ENCODE results near the gene PITPNM3. TPM values are rescaled to one million over a fixed set of nuclear protein-coding genes. Genes with fewer than 3 reads are reported as not detected.

Gene PITPNM3
- total RNA-seq, 2 donors from 2014 or later: 11.3 to 18.2 TPM

DNA sequence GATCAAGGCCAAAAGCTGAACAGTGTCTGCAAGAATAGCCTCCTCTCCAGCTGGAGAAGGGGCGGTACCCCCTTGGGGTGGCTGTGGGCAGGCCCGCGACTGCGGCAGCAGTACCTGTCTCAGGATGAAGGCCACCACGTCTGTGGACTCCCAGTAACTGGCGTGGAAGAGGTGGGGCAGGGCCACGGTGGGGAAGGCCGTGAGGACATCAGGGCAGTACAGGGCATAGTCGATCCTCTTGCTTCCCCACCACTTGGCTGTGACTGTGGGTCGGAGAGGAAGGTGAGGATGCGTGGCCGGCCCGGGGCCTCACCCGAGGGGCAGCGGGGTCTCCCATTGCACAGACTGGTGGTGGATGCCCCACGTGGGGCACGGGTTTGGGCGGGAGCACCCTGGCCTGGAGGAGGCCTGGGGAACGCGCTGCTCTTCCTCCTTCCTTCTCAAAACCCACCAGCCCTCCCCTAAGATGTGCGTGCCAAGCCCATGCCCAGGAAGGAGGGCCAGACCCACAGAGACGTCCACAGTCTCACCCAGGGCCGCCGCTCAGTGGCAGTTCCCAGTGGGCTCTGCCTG, 86.1 kb downstream of the PITPNM3 start:
- no peak overlapping the region for H3K9ac ChIP-seq (ENCODE audit: low read depth in 2 of 2, low read length in 2 of 2)
- H3K4me1 ChIP-seq: no peaks in the 10 kb centered on the region
- no peak overlapping the region for H3K27ac ChIP-seq
- intact Hi-C loops (cut with DNase I): loop anchor here (5.0 to 10.0 kb wide), 2 partner anchors 95 to 177 kb away; no protein-coding TSS in a partner anchor
- TF ChIP-seq, protein P1, sequence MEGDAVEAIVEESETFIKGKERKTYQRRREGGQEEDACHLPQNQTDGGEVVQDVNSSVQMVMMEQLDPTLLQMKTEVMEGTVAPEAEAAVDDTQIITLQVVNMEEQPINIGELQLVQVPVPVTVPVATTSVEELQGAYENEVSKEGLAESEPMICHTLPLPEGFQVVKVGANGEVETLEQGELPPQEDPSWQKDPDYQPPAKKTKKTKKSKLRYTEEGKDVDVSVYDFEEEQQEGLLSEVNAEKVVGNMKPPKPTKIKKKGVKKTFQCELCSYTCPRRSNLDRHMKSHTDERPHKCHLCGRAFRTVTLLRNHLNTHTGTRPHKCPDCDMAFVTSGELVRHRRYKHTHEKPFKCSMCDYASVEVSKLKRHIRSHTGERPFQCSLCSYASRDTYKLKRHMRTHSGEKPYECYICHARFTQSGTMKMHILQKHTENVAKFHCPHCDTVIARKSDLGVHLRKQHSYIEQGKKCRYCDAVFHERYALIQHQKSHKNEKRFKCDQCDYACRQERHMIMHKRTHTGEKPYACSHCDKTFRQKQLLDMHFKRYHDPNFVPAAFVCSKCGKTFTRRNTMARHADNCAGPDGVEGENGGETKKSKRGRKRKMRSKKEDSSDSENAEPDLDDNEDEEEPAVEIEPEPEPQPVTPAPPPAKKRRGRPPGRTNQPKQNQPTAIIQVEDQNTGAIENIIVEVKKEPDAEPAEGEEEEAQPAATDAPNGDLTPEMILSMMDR (IDR thresholded peaks at IDR 0.05): no peak
- H3K36me3 ChIP-seq: no peaks in the 10 kb centered on the region
- no peak for DNase-seq
- no peak overlapping the region for H3K4me3 ChIP-seq
- no peaks in the 10 kb centered on the region for H3K27me3 ChIP-seq
- no peaks in the 10 kb centered on the region for H3K9me3 ChIP-seq

DNA sequence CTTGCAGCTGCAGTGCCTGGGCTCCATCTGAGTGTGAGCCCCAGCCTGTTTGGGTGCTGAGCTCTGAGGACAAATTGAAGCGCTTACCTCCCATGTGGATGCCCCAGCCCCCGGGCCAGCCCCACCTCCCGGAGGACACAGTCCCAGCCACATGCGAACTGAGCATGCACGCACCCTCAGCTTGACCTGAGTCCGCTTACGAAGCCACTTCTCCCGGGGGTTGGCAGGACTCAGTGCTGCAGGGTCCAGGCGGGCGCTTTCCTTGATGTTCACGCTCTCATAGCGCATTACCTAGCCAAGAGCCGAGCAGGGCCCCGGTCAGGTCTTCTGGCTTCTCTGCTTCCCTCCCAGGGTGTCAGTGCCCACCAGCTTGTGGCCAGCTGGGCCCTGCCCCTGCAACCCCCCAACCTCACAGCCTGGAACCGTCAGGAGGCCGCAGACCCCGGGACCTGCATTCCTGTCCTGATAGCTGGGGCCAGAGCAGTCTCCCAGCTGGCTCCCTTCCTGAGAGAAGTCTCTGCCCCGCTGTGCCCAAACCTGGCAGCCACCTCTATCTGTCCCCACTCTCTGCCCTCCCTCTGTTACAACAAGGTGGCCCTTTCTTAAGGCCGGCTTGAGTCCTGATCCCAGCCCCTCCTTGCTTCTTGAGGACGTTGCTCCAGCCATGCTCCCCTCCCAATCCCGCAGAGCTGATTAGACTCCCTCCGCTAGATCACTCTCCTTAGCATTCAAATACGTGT, 88.1 kb downstream of the PITPNM3 start:
- Histone ChIP-seq H3K9ac (ENCODE audit: low read depth in 2 of 2, low read length in 2 of 2) (no peak overlapping the region), H3K9me3 (no peaks in the 10 kb centered on the region), H3K36me3 (no peaks in the 10 kb centered on the region), H3K27me3 (no peaks in the 10 kb centered on the region), H3K4me1 (no peaks in the 10 kb centered on the region), H3K4me3 (no peak overlapping the region), H3K27ac (no peak overlapping the region)
- intact Hi-C loops (cut with DNase I): no loop called here
- TF ChIP-seq, protein P1 (IDR thresholded peaks at IDR 0.05): no peak
- no peak for DNase-seq

DNA sequence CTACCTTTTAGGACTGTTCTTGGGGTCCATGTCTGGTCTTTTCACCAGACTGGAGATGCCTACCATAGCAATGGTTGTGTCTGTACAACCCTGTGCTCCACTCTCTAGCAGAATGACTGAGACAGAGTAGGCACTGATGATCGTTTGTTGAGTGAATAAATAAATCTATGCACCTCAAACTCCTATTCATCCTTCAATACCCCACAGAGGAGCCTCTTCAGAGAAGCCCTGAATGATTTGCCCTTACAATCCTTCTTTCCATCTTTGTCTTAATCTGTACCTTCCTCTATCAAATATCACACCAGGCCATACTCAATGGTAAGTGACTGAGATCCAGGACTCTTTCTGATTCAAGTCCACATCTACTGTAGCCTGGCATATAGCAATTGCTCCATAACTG, 88.8 kb downstream of the PITPNM3 start:
- H3K27me3 ChIP-seq: no peaks in the 10 kb centered on the region
- no peaks in the 10 kb centered on the region for H3K36me3 ChIP-seq
- no peak overlapping the region for H3K9ac ChIP-seq (ENCODE audit: low read depth in 2 of 2, low read length in 2 of 2)
- TF ChIP-seq, protein P1 (IDR thresholded peaks at IDR 0.05): no peak
- H3K27ac ChIP-seq: no peak overlapping the region
- no peak overlapping the region for H3K4me3 ChIP-seq
- H3K4me1 ChIP-seq: no peaks in the 10 kb centered on the region
- intact Hi-C loops (cut with DNase I): no loop called here
- no peak for DNase-seq
- H3K9me3 ChIP-seq: no peaks in the 10 kb centered on the region

DNA sequence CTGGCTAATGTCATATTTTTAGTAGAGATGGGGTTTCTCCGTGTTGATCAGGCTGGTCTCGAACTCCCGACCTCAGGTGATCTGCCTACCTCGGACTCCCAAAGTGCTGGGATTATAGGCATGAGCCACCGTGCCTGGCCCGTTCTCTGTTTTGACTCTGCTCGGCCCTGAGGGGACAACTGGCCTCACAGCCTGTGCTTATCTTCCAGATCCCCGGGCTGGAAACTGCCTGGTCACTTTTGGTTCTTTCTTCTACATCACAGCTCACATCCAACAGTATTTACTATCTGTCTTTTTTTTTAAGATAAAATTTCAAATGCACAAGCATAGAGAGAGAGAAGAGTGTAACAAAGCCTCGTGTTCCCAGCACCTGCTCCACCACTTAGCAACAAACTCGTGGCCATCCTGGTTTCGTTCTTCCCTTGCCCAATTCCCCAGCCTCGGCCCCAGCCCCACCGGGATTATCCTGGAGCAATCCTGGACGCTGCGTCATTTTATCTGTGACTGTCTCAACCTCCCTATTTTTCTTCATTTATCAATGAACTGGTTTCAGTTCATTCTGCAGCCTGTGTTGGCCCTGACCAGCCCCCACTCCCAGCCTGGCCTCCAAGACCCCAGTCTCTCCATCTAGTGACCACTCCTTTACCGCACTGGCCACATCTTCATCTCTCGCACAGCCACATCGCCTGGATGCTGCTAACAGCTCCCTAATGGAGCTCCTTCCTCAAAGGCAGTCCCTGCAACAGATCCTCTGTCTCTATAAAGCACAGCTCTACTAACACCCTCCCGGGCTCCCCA, 91.0 kb downstream of the PITPNM3 start:
- intact Hi-C loops (cut with DNase I): no loop called here
- no peak for DNase-seq

DNA sequence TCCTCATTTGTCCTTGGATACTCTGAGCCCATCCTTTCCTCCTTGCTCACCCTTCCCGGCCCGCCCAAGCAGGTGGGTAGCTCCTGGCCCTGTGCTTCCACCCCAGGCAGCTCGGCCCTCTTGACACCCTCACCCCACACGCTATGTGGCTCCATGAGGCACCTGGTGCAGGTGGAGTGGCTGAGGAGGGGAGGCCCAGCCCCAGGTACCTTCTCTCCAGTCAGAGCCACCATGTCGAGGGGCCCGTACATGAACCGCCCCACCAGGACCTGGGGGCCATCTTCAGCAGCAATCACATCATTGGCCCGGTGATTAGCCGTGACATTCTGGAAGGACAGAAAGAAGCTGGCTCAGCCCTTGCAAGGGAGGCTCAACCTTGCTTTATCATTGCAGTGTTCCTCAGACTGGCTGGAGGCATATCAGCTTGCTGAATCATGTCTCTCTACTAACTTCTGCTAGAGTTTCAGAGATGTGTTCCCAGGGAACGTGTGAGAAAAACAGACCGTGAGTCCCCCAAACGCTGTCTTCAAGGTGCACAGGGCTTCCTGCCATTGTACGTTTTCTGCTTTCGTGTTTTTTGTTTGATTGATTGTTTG, 91.8 kb downstream of the PITPNM3 start:
- intact Hi-C loops (cut with DNase I): no loop called here

More for the DNA sequence above, 91.0 kb downstream of the PITPNM3 start:
- Histone ChIP-seq H3K9ac (ENCODE audit: low read depth in 2 of 2, low read length in 2 of 2) (no peak overlapping the region), H3K4me3 (no peak overlapping the region), H3K27ac (no peak overlapping the region), H3K4me1 (no peaks in the 10 kb centered on the region), H3K27me3 (no peaks in the 10 kb centered on the region), H3K36me3 (no peaks in the 10 kb centered on the region), H3K9me3 (no peaks in the 10 kb centered on the region)
- TF ChIP-seq, protein P1 (IDR thresholded peaks at IDR 0.05): no peak

More for the DNA sequence above, 91.8 kb downstream of the PITPNM3 start:
- TF ChIP-seq, protein P1 (IDR thresholded peaks at IDR 0.05): no peak
- no peak for DNase-seq
- Histone ChIP-seq H3K9me3 (no peaks in the 10 kb centered on the region), H3K27ac (no peak overlapping the region), H3K4me1 (no peaks in the 10 kb centered on the region), H3K4me3 (no peak overlapping the region), H3K27me3 (no peaks in the 10 kb centered on the region), H3K9ac (ENCODE audit: low read depth in 2 of 2, low read length in 2 of 2) (no peak overlapping the region), H3K36me3 (no peaks in the 10 kb centered on the region)

All from colonic mucosa (tissue), 4 donors.